COLO668 (cell line): ENCODE results near the gene UGT1A3.
"Not testable (repeated sequence)": the region's sequence is repeated elsewhere in the genome, so short reads cannot be mapped to it uniquely, and the experiment has no call there.

Experiments used
- DNase-seq: peaks from one replicate; lab custom pipeline; 2025; ENCODE audit not compliant: unreplicated experiment; lab: John Stamatoyannopoulos, UW

The UGT1A3 gene

DNA sequence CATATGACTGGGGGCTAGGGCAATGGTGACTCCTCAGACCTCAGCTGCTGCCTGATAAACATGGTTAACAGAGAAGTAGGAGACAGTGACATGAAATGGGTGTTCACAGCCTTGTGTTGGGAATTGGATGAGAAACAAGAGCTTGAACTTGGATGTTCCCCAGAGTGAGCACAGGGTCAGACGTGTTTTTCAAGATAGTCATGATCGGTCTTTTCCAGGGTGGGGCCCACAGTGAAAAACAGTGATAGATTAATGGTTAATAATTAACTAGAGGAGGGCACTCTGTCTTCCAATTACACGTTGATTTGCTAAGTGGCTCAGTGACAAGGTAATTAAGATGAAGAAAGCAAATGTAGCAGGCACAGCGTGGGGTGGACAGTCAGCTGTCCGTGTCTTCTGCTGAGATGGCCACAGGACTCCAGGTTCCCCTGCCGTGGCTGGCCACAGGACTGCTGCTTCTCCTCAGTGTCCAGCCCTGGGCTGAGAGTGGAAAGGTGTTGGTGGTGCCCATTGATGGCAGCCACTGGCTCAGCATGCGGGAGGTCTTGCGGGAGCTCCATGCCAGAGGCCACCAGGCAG, at the start of gene UGT1A3:
Gene UGT1A3 (plus strand): TSS at position 320 of the 579 bp plus-strand sequence. CDS start 85 bp downstream, at position 405.
- DNase-seq = no peak

GRCh38 chr2:233679196-233679595, 49.6 kb upstream of the UGT1A3 start:
- DNase-seq = no peak

DNA sequence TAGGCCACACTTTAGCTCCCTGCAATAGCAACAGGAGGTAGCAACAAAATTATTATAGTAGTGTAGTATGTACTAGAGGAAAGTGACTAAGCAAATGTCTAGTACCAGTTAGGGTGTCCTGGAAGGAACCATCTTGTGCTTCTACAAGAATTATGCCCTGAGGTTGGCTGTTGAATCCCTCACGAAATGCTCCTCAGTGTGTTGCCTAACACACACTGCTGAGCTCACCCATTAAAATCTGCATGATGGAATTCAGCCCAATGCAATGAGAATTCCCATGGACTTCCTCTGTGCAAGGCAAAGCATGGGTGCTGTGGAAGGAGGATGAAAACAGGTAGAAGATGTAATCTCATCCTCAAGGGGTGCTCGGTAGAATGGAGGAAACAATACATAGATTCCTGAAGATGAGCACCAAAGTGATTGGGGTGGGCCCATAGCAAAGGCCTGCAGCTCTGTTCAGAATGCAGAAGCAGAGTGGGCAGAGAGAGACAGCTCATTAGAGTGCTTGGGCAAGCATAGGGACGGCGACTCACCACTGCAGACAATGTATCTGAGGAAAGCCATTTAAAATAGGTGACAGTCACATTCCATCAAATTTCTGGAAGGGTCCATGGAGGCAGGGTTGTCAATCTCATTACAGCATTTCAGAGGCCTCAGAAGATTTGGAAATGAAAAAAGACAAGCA, 48.3 kb upstream of the UGT1A3 start:
- DNase-seq = no peak

DNA sequence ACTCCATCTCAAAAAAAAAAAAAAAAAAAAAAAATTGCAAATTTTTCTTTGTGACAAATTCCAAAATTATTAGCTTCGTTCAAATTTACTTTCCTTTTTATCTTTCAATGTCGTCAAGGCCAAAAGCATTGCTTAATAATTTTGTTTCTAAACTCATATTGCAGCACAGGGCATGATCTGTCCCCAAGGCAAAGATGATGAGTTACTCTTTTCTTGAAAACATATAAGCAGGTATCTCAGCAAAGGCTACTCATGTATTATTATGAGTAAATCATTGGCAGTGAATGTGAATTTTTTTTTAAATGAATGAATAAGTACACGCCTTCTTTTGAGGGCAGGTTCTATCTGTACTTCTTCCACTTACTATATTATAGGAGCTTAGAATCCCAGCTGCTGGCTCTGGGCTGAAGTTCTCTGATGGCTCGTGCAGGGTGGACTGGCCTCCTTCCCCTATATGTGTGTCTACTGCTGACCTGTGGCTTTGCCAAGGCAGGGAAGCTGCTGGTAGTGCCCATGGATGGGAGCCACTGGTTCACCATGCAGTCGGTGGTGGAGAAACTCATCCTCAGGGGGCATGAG, 47.2 kb upstream of the UGT1A3 start, which contains the start of gene UGT1A7:
Gene UGT1A7 (plus strand): TSS at position 381 of the 579 bp plus-strand sequence. CDS start 37 bp downstream, at position 418.
- DNase-seq = no peak

DNA sequence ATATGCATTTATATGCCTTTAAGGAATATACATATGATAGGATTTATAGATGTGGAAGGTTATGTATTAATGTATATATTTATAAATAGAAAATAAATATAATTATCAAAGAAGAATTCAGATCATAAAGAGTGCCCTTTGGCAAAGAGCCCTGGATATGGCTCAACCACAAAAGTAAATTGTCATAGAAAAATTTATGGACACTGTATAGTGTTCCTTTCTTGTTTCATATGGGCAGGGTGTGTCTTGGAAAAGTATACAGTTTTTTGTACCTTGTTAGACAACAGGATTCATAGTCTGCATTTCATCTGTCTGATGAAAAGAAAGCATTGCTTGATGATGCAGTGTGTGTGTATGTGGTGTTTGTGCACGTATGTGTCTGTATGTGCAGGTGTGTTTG, 44.2 kb upstream of the UGT1A3 start:
- DNase-seq = no peak

GRCh38 chr2:233686928-233687327, 41.9 kb upstream of the UGT1A3 start:
- no peak for DNase-seq

DNA sequence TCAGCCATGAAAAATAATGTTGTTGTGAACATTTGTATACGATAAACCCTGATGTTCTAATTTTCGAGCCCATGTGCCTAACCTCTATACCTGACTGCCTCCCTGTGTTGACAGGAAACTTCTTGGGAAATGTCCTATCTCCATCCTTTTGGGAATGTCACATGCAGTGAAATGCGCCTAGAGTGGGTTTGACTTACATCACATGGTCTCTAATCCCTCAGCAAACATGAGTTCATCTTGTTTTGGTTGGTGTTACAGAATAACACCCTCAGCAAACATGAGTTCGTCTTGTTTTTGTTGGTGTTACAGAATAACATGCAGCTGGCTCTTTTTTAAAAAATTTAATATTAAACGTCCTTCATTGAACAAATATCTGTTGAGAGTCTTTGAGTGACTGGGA, 40.5 kb upstream of the UGT1A3 start:
- DNase-seq = no peak

DNA sequence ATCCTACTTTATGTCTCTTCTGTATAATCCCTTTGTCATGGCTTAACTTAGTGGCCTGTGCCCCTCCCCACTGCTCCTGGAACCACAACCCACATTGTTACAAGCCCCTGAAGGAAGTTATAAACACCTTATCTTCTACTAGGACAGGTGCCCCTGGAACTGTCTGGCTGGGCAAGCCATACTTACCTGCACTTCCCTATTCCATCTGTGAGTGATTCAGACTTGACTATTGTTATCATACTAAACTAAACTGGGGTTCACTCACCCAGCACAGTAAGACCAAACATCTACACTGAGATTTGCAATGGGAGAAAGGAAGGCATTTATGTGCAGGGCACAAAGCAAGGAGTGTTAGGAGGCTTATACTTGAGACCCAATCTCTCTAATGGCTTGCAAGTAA, 39.8 kb upstream of the UGT1A3 start:
- DNase-seq = no peak

- DNase-seq = no peak
These were observed 39.3 kb upstream of the UGT1A3 start for GRCh38 chr2:233689501-233689900.

DNA sequence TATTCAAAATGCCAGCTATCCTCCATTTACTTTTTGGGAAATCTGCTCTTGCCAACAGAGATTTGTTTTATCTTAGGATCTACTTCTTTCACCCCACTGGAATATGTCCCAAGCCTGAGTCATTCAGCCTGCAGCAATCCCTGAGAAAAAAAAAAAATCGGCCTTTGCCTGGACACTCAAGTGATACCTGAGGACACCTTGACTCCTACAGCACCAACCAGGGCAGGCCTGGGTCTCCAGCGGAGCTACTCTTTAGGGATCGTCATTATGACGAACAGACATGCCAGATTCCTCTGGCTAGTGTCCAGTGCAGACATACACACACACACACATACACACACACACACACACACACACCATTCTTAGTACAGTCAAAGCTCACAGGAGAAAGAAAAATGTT, 38.4 kb upstream of the UGT1A3 start:
- DNase-seq = no peak

- no peak for DNase-seq
These were observed 37.1 kb upstream of the UGT1A3 start for GRCh38 chr2:233691443-233692433.

DNA sequence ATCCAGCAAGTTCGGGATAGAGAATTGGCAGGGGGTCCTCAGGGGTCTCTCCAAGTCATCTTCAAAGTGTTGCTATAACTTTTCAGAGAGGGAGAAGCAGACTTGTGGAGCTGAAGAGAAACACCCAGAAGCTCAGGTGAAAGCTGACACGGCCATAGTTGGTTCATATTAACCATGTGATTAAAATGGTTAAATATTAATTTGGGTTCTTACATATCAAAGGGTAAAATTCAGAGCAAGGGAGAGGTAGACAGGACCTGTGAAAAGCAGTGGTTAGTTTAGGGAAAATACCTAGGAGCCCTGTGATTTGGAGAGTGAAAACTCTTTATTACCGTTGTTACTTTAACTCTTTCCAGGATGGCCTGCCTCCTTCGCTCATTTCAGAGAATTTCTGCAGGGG, 36.2 kb upstream of the UGT1A3 start, which contains the start of gene UGT1A6:
Gene UGT1A6 (plus strand): TSS at position 243 of the 400 bp plus-strand sequence. CDS start 115 bp downstream, at position 358.
- no peak for DNase-seq

- DNase-seq = no peak
These were observed 34.9 kb upstream of the UGT1A3 start for GRCh38 chr2:233693963-233694362.

DNA sequence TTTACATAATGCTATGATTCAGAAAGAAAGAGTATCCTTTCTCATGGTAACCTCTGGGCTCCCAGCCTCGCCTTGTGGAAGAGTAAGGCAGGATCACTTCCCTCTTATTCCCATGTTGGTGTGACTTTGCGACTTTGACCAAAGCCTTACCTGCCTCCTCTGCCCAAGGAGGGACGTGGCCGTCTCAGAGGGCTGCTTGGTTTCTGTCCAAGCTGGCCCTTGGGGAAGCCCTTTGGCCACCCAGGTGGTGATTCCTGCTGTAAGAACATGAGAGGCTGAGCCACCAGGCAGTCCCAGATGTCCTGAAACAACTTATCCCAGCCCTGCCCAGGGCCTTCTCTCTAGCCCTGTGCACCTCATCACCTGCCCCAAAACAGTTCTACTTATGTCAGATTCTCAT, 30.1 kb upstream of the UGT1A3 start:
- no peak for DNase-seq

DNA sequence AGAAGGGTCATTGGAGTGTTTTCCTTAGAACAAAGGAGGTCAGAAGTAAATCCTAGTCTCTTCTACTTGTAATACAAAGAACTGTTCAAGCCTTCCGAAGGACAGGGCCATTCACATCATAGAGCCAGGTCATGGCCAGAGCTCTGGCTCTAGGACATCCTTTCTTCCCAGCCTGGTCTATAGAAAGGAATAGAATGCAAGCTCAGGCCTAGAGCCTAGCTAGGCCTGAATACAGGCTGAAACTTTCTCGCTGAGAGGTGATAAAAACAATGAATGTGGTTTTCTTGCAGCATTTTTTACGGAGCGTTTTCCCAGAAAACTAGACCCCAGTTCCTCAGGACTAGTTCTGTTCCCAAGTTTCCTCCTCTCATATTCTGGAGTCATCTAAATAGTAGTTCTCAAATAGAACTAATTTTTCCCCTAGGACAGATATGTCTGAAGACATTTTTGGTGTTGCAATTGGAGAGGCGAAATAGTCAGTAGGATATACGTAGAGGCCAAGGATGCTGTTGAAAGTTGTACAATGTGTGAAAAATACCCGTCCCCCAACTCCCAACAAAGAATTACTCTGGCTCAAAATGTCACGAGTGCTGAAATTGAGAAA, 29.3 kb upstream of the UGT1A3 start:
- DNase-seq = no peak

DNA sequence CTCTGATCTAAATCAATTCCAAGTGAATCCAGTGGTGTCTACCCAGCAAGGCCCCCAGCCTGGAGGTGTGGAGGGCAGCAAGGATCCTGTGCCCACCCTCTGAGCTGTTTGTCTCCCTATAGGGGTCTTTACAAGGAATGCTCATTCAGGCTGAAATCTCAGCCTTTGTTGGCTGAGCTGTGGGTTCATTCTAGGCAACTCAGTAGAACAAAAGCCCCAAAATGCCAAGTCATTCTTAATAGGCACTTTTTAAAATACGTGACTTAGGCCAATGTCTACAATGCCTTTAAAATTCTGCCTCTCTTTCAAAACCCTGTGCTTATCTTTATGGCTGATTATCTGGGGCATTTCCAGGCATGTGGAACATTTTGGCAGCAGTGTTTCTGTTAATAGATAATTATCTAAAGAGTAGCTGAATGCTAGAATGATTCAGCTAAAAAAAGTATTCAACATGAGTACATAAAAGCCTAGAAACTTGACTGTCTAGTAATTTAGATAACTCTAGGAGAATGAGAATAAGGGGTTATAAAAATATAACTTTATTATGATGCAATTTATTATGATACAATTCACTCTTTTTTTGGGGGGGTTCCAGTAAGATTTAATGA, 28.7 kb upstream of the UGT1A3 start:
- DNase-seq = no peak

DNA sequence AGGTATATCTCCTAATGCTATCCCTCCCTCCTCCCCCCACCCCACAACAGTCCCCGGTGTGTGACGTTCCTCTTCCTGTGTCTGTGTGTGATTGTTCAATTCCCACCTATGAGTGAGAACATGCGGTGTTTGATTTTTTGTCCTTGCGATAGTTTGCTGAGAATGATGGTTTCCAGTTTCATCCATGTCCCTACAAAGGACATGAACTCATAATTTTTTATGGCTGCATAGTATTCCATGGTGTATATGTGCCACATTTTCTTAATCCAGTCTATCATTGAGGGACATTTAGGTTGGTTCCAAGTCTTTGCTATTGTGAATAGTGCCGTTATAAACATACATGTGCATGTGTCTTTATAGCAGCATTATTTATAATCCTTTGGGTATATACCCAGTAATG, 28.0 kb upstream of the UGT1A3 start:
- not testable (repeated sequence) for DNase-seq

- DNase-seq = no peak
These were observed 26.6 kb upstream of the UGT1A3 start for GRCh38 chr2:233702238-233702637.

GRCh38 chr2:233705911-233706506, 22.8 kb upstream of the UGT1A3 start:
- no peak for DNase-seq

DNA sequence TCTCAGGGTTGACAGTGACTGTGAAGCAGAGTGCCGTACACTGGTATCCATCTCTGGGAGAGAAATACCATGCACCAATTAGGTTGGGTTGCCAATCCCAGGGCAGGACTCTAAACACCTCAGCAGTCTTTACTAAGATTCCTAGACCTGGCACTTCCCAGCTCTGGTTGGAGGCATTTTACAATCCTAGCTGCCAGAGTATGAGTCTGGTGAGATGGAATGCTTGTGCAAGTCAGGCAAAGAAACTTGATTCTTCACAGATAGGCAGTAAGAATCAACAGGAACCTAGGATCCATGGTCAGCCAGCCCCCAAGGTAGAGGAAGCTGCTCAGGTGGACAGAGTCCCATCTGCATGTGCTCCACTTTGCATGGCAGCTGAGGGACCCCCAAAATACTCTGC, 22.1 kb upstream of the UGT1A3 start:
- no peak for DNase-seq
